Esophagus muscularis mucosa (tissue), 4 donors: ENCODE results near the gene ZNF341. TPM values are rescaled to one million over a fixed set of nuclear protein-coding genes. Genes with fewer than 3 reads are reported as not detected.

ENCODE experiments used
- DNase-seq: peaks from one replicate; pipeline ENCODE4 v3.0.0-alpha.2; 2017; ENCODE audit errors: extremely low spot score
- H3K27ac ChIP-seq, 4 donors: fragments of 200-600 bp; sonication (generic); replicated peaks in 1 of 4; 1 replicate in 3 of 4; 2 replicates in 1 of 4; pipeline ENCODE4 v1.5.1; 2016 to 2019; ENCODE audit warnings: mild to moderate bottlenecking in 1 of 4
- H3K27me3 ChIP-seq, 4 donors: fragments of 200-600 bp; sonication (generic); one replicate each; pipeline versions ENCODE4 v1.5.1 to v1.6.0; 2016 to 2019
- H3K36me3 ChIP-seq, 4 donors: fragments of 200-600 bp; sonication (generic); one replicate each; pipeline ENCODE4 v1.5.1; 2016 to 2019
- H3K4me1 ChIP-seq, 4 donors: fragments of 200-600 bp; sonication (generic); one replicate each; pipeline ENCODE4 v1.5.1; 2016 to 2019
- H3K4me3 ChIP-seq, 4 donors: fragments of 200-600 bp; sonication (generic); 1 replicate in 2 of 4; 2 replicates in 2 of 4; pipeline ENCODE4 v1.5.1; 2016 to 2019; ENCODE audit warnings: mild to moderate bottlenecking in 4 of 4, moderate library complexity in 1 of 4
- H3K9me3 ChIP-seq, 4 donors: fragments of 200-600 bp; sonication (generic); 1 replicate in 3 of 4; 2 replicates in 1 of 4; pipeline ENCODE4 v1.5.1; 2016 to 2019
- EP300 ChIP-seq: sonication (generic); formaldehyde crosslinking; IDR thresholded peaks from one replicate; pipeline ENCODE4 v1.6.1; 2017; ENCODE audit warnings: antibody characterized with exemption
- POLR2A ChIP-seq: fragments of 450-650 bp; IDR thresholded peaks from one replicate; pipeline ENCODE4 v1.6.1; 2017; ENCODE audit warnings: antibody characterized with exemption, moderate library complexity, mild to moderate bottlenecking, low read depth
- POLR2AphosphoS5 ChIP-seq, 2 donors: sonication (generic); formaldehyde crosslinking; IDR thresholded peaks; one replicate each; pipeline ENCODE4 v1.6.1; 2017; ENCODE audit warnings: antibody characterized with exemption in 2 of 2
- WGBS: methylation state at CpG from one replicate; pipeline ENCODE4 v1.1.5; 2018; 5-methylcytosine and 5-hydroxymethylcytosine counted together
- intact Hi-C: fragments of 100-400 bp; cut with DNase I; formaldehyde crosslinking; loops from one replicate; pipeline ENCODE4 v1.15.1; 2023
- total RNA-seq, 4 donors: library from RNA; depleted of rRNA; stranded (reverse); fragments of >200 nt; gene quantifications; one replicate each; pipeline versions ENCODE4 v1.1.0 to v1.2.1, GENCODE V29; 2016
- TF ChIP-seq, protein P1 (sequence below), 3 experiments: fragments of 200-600 bp in 2 of 3; fragments of 450-650 bp in 1 of 3; sonication (generic) in 2 of 3; IDR thresholded peaks; one replicate each; pipeline ENCODE4 v1.5.1; 2017 to 2019; ENCODE audit warnings: antibody characterized with exemption in 3 of 3, mild to moderate bottlenecking in 2 of 3, moderate library complexity in 1 of 3

The ZNF341 gene
- total RNA-seq, 4 donors from 2014 or later, result 1.7 to 4.2 (median 3.4) TPM

DNA sequence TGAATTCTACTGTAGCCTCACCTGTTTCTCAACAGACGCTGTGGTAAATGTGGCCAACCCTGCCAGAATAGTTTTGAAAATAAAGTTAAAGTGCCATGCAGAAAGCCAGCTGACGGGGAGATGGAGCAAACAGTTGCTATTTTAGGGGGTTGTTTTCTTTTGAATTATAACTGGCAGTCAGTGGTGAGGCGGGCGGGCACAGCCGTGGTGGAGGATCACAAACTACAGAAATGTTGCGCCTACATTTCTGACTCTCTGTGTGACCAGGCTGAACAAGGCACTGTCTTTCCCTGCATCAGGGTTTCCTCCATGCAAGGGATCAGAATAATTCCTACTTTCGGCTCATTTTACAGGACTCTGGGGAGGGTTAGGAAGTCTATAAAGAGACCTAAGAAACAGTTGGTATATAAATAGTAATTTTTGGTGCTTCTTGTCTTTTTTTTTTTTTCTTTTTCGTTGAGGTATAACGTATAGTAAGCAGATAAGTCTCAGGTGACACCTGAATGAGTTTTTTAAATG, 96.6 kb downstream of the ZNF341 start:
- Histone ChIP-seq H3K27me3 (no peaks in the 10 kb centered on the region), H3K27ac (peak overlapping the region; percentile 61 to 75 (median 68)), H3K4me1 (peaks cover 89 to 99% (median 93%) of the 10 kb centered on the region in 4 donors), H3K4me3 (no peak overlapping the region), H3K36me3 (peaks cover 0 to 3% (median 0%) of the 10 kb centered on the region in 4 donors), H3K9me3 (no peaks in the 10 kb centered on the region)
- no peak for DNase-seq
- intact Hi-C loops, result no loop called here
- TF ChIP-seq EP300 (no peak), POLR2AphosphoS5 (IDR thresholded peaks at IDR 0.05) (no peak), POLR2A (no peak)
- TF ChIP-seq, protein P1, sequence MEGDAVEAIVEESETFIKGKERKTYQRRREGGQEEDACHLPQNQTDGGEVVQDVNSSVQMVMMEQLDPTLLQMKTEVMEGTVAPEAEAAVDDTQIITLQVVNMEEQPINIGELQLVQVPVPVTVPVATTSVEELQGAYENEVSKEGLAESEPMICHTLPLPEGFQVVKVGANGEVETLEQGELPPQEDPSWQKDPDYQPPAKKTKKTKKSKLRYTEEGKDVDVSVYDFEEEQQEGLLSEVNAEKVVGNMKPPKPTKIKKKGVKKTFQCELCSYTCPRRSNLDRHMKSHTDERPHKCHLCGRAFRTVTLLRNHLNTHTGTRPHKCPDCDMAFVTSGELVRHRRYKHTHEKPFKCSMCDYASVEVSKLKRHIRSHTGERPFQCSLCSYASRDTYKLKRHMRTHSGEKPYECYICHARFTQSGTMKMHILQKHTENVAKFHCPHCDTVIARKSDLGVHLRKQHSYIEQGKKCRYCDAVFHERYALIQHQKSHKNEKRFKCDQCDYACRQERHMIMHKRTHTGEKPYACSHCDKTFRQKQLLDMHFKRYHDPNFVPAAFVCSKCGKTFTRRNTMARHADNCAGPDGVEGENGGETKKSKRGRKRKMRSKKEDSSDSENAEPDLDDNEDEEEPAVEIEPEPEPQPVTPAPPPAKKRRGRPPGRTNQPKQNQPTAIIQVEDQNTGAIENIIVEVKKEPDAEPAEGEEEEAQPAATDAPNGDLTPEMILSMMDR (IDR thresholded peaks at IDR 0.05), result no peak
- 47% methylated on average over 9 of the region's 9 CpGs for WGBS

DNA sequence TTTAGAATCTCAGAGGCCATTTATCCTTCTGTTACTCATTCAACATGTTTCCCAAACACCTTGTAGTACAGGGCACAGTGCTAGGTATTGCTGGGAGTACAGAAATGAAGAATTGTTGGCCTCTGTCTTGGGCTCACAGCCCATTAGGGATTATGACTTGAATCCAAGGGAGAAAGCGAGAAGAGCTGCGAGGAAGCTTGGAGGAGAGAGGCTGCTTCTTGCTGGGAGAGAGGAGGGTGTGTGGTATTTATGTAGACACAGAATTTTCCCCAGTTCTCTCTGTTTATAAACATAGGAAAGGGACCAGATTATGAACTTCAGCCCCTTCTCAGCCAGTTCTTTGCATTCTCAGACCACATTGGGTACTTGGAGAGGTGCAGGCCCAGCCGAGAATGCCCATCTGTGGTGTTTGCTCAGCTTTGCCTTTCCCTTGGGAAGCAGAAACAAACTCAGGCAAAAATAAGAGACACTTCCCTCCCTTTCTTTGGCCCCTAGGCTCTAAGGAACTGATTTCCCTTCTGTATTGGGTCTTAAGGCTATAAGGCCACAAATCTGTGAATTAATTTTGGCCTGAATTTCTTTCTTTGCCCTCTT, 97.3 kb downstream of the ZNF341 start:
- Histone ChIP-seq H3K27me3 (no peaks in the 10 kb centered on the region), H3K9me3 (no peaks in the 10 kb centered on the region), H3K4me1 (peaks cover 95 to 100% (median 99%) of the 10 kb centered on the region in 4 donors), H3K36me3 (no peaks in the 10 kb centered on the region), H3K27ac (peak overlapping the region; percentile 61 to 75 (median 68)), H3K4me3 (no peak overlapping the region)
- DNase-seq, result no peak
- TF ChIP-seq, protein P1 (IDR thresholded peaks at IDR 0.05), result no peak
- no peak for TF ChIP-seq POLR2AphosphoS5 (IDR thresholded peaks at IDR 0.05)
- TF ChIP-seq POLR2A, result no peak
- no peak for TF ChIP-seq EP300
- intact Hi-C loops, result no loop called here
- 49% methylated on average over 3 of the region's 3 CpGs for WGBS

DNA sequence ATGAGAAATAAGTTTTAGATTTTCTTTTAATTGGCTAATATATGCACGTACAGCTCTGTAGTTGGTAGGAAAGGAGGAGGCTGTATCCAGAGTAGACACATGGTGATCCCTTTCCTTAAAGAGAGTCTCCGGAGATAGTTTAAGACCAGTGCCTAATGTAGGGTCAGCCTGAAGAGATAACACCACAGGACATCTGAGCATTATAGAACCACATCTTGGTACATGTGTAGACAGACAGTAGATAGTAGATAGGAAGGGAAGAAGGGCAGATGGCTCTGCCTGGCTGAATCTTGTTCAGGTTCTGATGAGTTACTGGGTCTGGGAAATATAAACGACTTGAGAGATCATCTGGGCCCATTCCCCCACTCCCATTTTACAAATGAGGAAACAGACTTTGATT, 97.8 kb downstream of the ZNF341 start:
- intact Hi-C loops, result no loop called here
- Histone ChIP-seq H3K27ac (peak overlapping the region; percentile 61 to 75 (median 68)), H3K4me3 (no peak overlapping the region), H3K9me3 (no peaks in the 10 kb centered on the region), H3K4me1 (peaks cover 91 to 98% (median 97%) of the 10 kb centered on the region in 4 donors), H3K27me3 (no peaks in the 10 kb centered on the region), H3K36me3 (peaks cover 0 to under 1% (median 0%) of the 10 kb centered on the region in 4 donors)
- WGBS, result 71% methylated on average over 3 of the region's 3 CpGs
- no peak for DNase-seq
- no peak for TF ChIP-seq POLR2A
- TF ChIP-seq POLR2AphosphoS5 (IDR thresholded peaks at IDR 0.05), result no peak
- no peak for TF ChIP-seq EP300
- TF ChIP-seq, protein P1 (IDR thresholded peaks at IDR 0.05), result no peak

DNA sequence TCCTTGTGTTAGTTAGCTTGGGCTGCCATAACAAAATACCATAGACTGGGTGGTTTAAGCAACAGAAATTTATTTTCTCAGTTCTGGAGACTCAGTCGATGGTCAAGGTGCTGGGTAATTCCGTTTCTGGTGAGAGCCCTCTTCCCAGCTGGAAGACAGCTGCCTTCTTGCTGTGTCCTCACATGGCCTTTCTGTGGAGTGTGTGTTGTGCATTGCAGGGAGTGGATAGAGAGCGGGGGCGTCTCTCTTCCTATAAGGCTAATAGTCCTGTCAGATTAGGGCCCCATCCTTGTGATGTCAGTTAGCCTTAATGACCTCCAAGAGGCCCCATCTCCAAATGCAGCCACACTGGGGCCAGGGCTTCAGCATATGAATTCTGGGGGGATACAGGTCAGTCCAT, 98.6 kb downstream of the ZNF341 start:
- H3K4me3 ChIP-seq, result no peak overlapping the region
- H3K9me3 ChIP-seq, result no peaks in the 10 kb centered on the region
- peaks cover 0 to 3% (median 0%) of the 10 kb centered on the region in 4 donors for H3K36me3 ChIP-seq
- no peak for DNase-seq
- H3K27me3 ChIP-seq, result no peaks in the 10 kb centered on the region
- intact Hi-C loops, result no loop called here
- WGBS, result 71% methylated on average over 4 of the region's 4 CpGs
- TF ChIP-seq POLR2AphosphoS5 (IDR thresholded peaks at IDR 0.05) (no peak), POLR2A (no peak), EP300 (no peak)
- TF ChIP-seq, protein P1 (IDR thresholded peaks at IDR 0.05), result no peak
- H3K4me1 ChIP-seq, result peaks cover 85 to 95% (median 91%) of the 10 kb centered on the region in 4 donors
- peak overlapping the region; percentile 61 to 75 (median 68) for H3K27ac ChIP-seq
